Testis (tissue), 2 donors: ENCODE measurements around the gene POFUT1.

ENCODE experiments used
- CTCF ChIP-seq, 3 experiments: fragments of 450-650 bp in 2 of 3; fragments of 200-600 bp in 1 of 3; sonication (generic) in 1 of 3; IDR thresholded peaks; one replicate each; pipeline ENCODE4 v1.5.1; 2016 to 2019; ENCODE audit warnings: antibody characterized with exemption in 3 of 3, mild to moderate bottlenecking in 2 of 3, moderate library complexity in 1 of 3
- POLR2A ChIP-seq: fragments of 450-650 bp; IDR thresholded peaks from one replicate; pipeline ENCODE4 v1.6.1; 2017; ENCODE audit warnings: antibody characterized with exemption, mild to moderate bottlenecking, moderate library complexity

- no peak for TF ChIP-seq CTCF (IDR thresholded peaks at IDR 0.05)
- TF ChIP-seq POLR2A: no peak
Observed at GRCh38 chr20:32167552-32167951, 40.1 kb upstream of the POFUT1 start.
